Activated T-cell treated with anti-CD3 and anti-CD28 coated beads, Interleukin-2, amount 50 U/mL, for 24 hours (primary cell): ENCODE measurements around the gene BLVRB.
A peak's percentile ranks its signal among the peaks of the same experiment; 100 is the strongest.
"Not testable (repeated sequence)": the region's sequence is repeated elsewhere in the genome, so short reads cannot be mapped to it uniquely, and the experiment has no call there.

Experiments used
- DNase-seq: peaks from one replicate; pipeline ENCODE4 v3.0.0-alpha.2; 2020
- H3K27ac Mint-ChIP-seq: 2 replicates; pipeline ENCODE4 v1.8.0; 2020; ENCODE audit warnings: mild to moderate bottlenecking, mixed read lengths
- H3K27me3 Mint-ChIP-seq: 2 replicates; pipeline ENCODE4 v1.8.0; 2020; ENCODE audit warnings: mixed read lengths
- H3K36me3 Mint-ChIP-seq: 2 replicates; pipeline ENCODE4 v1.8.0; 2020; ENCODE audit warnings: low read depth, mixed read lengths
- H3K4me1 Mint-ChIP-seq: 2 replicates; pipeline ENCODE4 v1.8.0; 2020; ENCODE audit warnings: low read depth, mixed read lengths
- H3K4me3 Mint-ChIP-seq: 2 replicates; pipeline ENCODE4 v1.8.0; 2020; ENCODE audit warnings: mild to moderate bottlenecking, moderate library complexity, mixed read lengths
- H3K9me3 Mint-ChIP-seq: 2 replicates; pipeline ENCODE4 v1.8.0; 2020; ENCODE audit warnings: mixed read lengths

The BLVRB gene

GRCh38 chr19:40446263-40446784 lies 19.2 kb downstream of the BLVRB start:
- Mint-ChIP-seq H3K4me3 (no peak overlapping the region), H3K36me3 (peaks cover 20% of the 10 kb centered on the region), H3K27me3 (no peaks in the 10 kb centered on the region), H3K27ac (no peak overlapping the region), H3K4me1 (peaks cover 17% of the 10 kb centered on the region), H3K9me3 (no peaks in the 10 kb centered on the region)
- DNase-seq = no peak

GRCh38 chr19:40445780-40446262 lies 19.7 kb downstream of the BLVRB start:
- no peak for DNase-seq
- Mint-ChIP-seq H3K4me3 (peak overlapping the region; percentile 41), H3K36me3 (peaks cover 25% of the 10 kb centered on the region), H3K9me3 (no peaks in the 10 kb centered on the region), H3K27me3 (no peaks in the 10 kb centered on the region), H3K4me1 (peaks cover 19% of the 10 kb centered on the region), H3K27ac (peak overlapping the region; percentile 37)

GRCh38 chr19:40444825-40445312 lies 20.7 kb downstream of the BLVRB start:
- H3K27me3 Mint-ChIP-seq = no peaks in the 10 kb centered on the region
- H3K9me3 Mint-ChIP-seq = no peaks in the 10 kb centered on the region
- peak overlapping the region; percentile 95 for H3K4me3 Mint-ChIP-seq
- DNase-seq = no peak
- H3K4me1 Mint-ChIP-seq = peaks cover 25% of the 10 kb centered on the region
- peaks cover 30% of the 10 kb centered on the region for H3K36me3 Mint-ChIP-seq
- H3K27ac Mint-ChIP-seq = peak overlapping the region; percentile 98

- H3K36me3 Mint-ChIP-seq = peaks cover 27% of the 10 kb centered on the region
- H3K27me3 Mint-ChIP-seq = no peaks in the 10 kb centered on the region
- DNase-seq = peak; percentile 98
- no peaks in the 10 kb centered on the region for H3K9me3 Mint-ChIP-seq
- H3K4me3 Mint-ChIP-seq = peak within 1 kb of the TSS; percentile 95
- peaks cover 25% of the 10 kb centered on the region for H3K4me1 Mint-ChIP-seq
- H3K27ac Mint-ChIP-seq = peak within 1 kb of the TSS; percentile 98
Measured at GRCh38 chr19:40444000-40444824, 21.3 kb downstream of the BLVRB start, which contains the start of gene SERTAD3. Gene SERTAD3 (minus strand): TSS chr19:40444335. CDS start chr19:40442080, 2,255 bp downstream.

DNA sequence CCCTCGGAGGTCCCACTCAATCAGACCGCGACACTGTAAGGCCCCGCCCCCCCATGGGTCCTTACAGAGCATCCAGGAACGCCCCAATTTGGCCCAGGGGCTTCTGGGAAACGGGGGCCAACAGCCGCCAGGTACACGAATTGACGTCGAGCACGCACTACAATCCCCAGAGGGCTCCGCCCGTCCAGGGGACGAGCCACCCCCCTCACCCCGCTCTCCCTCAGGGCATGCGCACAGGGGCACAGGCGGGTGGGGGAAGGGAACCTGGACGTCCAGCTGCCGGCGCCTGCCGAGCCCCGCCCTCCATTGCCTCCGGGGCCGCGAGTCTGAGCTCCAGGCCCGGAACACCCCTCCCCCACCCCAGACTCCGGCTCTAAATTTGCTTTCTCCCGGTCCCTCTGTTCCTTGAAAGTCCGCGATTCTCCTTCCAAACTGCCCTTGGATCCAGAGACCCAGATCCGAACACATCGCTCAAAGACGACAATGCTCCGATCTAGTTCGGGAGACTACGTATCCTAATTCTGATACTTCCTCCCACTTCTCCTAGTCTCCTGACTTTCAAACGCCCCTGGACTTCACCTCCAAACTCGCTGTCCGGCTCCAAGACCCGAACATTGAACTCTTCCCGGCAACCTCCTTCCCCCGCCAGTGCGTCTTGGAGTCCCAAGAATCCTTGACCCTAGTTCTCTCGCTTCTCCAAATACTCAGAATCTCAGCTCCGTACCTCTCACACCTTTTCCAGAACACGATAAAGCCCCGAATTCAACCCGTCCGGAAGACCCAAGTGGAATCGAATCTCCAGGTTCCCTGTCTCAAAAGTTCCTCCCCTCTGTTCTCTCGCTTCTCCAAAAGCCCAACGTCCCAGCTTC lies 22.2 kb downstream of the BLVRB start:
- peak; percentile 98 for DNase-seq
- no peaks in the 10 kb centered on the region for H3K27me3 Mint-ChIP-seq
- H3K4me3 Mint-ChIP-seq = peak overlapping the region; percentile 95
- H3K27ac Mint-ChIP-seq = peak overlapping the region; percentile 98
- H3K9me3 Mint-ChIP-seq = no peaks in the 10 kb centered on the region
- H3K36me3 Mint-ChIP-seq = peaks cover 27% of the 10 kb centered on the region
- peaks cover 25% of the 10 kb centered on the region for H3K4me1 Mint-ChIP-seq

DNA sequence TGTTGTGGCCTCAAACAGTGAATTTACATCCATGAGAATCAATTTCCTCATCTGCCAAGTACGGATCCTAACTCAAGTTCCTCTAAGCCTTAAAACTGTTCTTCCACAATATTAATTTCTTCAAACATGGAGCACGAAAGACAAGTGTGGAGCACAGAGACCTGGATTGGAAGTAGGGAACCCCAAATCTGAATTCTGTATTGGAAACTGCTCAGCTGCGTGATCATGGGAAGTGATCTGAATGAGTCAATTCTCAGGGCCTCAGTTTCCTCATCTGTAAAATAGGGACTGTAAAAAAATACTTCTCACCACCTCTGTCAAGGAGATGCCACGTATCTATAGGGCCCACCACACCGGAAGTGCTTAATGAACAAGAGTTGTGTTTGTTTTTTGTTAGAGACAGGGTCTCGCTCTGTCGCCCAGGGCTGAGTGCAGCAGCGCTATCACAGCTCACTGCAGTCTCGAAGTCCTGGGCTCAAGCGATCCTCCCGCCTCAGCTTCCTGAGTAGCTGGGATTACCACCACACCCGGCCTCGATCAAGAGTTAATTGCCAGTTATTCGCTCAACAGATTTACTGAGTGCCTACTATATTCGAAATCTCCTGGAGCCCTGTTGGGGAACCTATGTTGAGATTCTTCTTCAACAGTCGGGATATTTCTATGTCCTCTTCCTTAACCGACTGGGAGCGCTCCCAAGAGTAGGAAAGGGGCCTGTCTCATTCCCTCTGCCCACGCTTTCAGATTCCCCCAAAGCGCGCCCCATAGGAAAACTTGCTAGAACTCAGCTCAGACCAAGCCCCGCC lies 23.0 kb downstream of the BLVRB start:
- Mint-ChIP-seq H3K9me3 (no peaks in the 10 kb centered on the region), H3K27me3 (no peaks in the 10 kb centered on the region), H3K36me3 (peaks cover 27% of the 10 kb centered on the region), H3K4me1 (peaks cover 25% of the 10 kb centered on the region), H3K27ac (peak overlapping the region; percentile 98), H3K4me3 (peak overlapping the region; percentile 95)
- DNase-seq = no peak

- Mint-ChIP-seq H3K9me3 (no peaks in the 10 kb centered on the region), H3K36me3 (peaks cover 27% of the 10 kb centered on the region), H3K27me3 (no peaks in the 10 kb centered on the region), H3K27ac (peak overlapping the region; percentile 98), H3K4me3 (peak overlapping the region; percentile 95), H3K4me1 (peaks cover 25% of the 10 kb centered on the region)
- DNase-seq = no peak
Measured at GRCh38 chr19:40441719-40442253, 23.8 kb downstream of the BLVRB start.

DNA sequence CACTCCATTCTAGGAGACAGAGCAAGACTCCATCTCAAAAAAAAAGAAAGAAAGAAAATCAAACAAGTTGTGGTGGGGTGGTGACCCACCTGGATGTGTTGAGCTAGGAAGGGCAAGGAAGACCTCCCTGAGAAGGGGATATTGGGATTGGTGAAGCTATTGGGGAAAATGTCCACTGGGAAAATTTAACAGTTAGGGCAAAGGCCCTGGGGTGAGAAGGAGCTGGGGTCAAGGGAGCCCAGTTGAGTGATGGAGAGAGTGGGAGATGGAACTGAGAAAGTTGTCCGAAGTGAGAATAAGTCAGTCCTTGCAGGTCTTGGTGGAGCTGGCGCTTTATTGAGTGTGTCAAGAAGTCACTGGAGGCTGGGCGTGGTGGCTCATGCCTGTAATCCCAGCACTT lies 27.3 kb downstream of the BLVRB start:
- DNase-seq = no peak
- Mint-ChIP-seq H3K9me3 (no peaks in the 10 kb centered on the region), H3K27me3 (no peaks in the 10 kb centered on the region), H3K4me3 (no peak overlapping the region), H3K27ac (peak overlapping the region; percentile 11), H3K4me1 (peaks cover 27% of the 10 kb centered on the region), H3K36me3 (peaks cover 18% of the 10 kb centered on the region)

DNA sequence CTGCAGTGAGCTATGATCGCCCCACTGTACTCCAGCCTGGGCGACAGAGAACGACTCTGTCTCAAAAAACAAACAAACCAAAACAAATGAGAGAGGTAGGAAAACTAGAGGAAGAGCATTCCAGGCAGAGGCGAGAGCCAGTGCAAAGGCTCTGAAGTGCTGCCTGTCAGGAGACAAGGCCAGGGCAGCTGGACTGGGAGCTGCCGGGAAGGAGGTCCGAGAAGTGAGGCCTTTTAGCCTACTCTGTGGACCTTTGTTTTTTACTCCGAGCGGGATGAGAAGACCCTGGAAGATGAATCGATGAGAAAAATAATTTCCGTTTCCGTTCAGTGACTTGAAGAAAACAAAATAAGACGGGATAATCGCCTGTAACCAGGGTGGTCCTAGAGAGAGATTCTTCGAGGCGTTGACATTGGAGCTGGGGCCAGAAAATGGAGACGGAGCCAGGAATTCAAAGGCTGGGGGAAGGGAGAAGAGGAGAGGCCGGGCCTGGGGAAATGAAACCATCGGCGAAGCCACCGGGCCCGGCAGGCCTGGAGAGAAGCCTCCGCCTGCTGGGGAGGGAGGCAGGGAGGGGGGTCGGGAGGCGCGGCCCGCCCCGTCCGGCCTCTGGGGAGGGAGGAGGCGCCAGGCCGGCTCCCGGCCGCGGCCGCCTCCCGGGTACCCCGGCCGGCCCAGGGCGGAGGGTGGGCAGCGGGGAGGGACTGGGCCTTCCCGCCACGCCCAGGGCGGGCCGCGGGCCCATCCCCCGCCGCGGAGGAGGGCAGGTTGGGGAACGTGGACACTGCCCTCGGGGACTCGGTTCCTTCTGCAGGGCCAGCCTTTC lies 31.9 kb downstream of the BLVRB start:
- Mint-ChIP-seq H3K36me3 (no peaks in the 10 kb centered on the region), H3K9me3 (no peaks in the 10 kb centered on the region)
- peak; percentile 73 for DNase-seq

DNA sequence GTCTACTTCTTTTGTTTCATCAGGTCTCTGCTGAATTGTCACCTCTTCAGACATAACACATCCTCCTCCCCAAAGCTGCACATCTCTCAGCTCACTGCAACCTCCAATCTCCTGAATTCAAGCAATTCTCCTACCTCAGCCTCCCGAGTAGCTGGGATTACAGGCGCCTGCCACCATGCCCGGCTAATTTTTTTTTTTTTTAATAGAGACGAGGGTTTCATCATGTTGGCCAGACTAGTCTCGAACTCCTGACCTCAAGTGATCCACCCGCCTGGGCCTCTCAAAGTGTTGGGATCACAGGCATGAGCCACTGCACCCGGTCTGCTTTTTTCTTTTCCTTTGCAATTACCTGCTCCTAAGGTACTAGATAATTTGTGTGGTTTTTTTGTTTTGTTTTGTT lies 32.8 kb downstream of the BLVRB start:
- not testable (repeated sequence) for DNase-seq, H3K9me3 Mint-ChIP-seq, H3K27me3 Mint-ChIP-seq, H3K36me3 Mint-ChIP-seq
- peak overlapping the region; percentile 83 for H3K4me3 Mint-ChIP-seq
- H3K27ac Mint-ChIP-seq = peak overlapping the region; percentile 98
- H3K4me1 Mint-ChIP-seq = peaks cover 12% of the 10 kb centered on the region

More for the DNA sequence above, 31.9 kb downstream of the BLVRB start:
- peak overlapping the region; percentile 83 for H3K4me3 Mint-ChIP-seq
- peak overlapping the region; percentile 98 for H3K27ac Mint-ChIP-seq
- no peaks in the 10 kb centered on the region for H3K27me3 Mint-ChIP-seq
- H3K4me1 Mint-ChIP-seq = peaks cover 12% of the 10 kb centered on the region

GRCh38 chr19:40431698-40432097 lies 33.8 kb downstream of the BLVRB start:
- DNase-seq = no peak
- Mint-ChIP-seq H3K9me3 (no peaks in the 10 kb centered on the region), H3K27me3 (no peaks in the 10 kb centered on the region), H3K4me1 (peaks cover 13% of the 10 kb centered on the region), H3K4me3 (no peak overlapping the region), H3K36me3 (no peaks in the 10 kb centered on the region), H3K27ac (no peak overlapping the region)

DNA sequence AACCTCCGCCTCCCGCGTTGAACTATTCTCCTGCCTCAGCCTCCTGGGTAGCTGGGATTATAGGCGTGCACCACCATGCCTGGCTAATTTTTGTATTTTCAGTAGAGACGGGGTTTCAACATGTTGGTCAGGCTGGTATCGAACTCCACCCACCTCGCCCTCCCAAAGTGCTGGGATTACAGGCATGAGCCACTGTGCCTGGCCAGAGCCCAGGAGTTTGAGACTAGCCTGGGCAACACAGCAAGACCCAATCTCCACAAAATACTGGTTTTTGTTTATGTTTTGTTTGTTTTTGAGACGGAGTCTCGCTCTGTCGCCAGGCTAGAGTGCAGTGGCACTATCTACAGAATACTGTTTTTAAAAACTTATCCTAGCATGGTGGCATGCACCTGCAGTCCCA lies 35.3 kb downstream of the BLVRB start:
- not testable (repeated sequence) for H3K36me3 Mint-ChIP-seq, H3K27ac Mint-ChIP-seq

DNA sequence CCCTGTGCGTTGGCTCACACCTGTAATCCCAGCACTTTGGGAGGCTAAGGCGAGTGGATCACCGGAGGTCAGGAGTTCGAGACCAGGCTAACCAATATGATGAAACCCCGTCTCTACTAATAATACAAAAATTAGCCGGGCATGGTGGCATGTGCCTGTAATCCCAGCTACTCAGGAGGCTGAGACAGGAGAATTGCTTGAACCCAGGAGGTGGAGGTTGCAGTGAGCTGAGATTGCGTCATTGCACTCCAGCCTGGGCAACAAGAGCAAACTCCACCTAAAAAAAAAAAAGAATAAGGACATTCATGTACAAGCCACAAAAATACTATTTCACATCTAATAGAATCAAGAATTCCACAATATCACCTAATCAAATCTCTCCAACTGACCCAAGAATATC lies 37.3 kb downstream of the BLVRB start:
- H3K27me3 Mint-ChIP-seq, H3K36me3 Mint-ChIP-seq, DNase-seq, H3K4me3 Mint-ChIP-seq, H3K9me3 Mint-ChIP-seq, H3K27ac Mint-ChIP-seq: not testable (repeated sequence)
- peaks cover 19% of the 10 kb centered on the region for H3K4me1 Mint-ChIP-seq

More for the DNA sequence above, 35.3 kb downstream of the BLVRB start:
- H3K9me3 Mint-ChIP-seq, H3K27me3 Mint-ChIP-seq, DNase-seq, H3K4me3 Mint-ChIP-seq: not testable (repeated sequence)
- H3K4me1 Mint-ChIP-seq = peaks cover 20% of the 10 kb centered on the region
